Stimulated activated naive CD8-positive, alpha-beta T cell treated with anti-CD3 and anti-CD28 coated beads, Interleukin-15, Interleukin-2, amounts not matched to agents 100 ng/mL and 50 ng/mL, for 24 hours (primary cell): ENCODE results near the gene CD40LG.
A peak's percentile ranks its signal among the peaks of the same experiment; 100 is the strongest.

Experiments used
- H3K27ac Mint-ChIP-seq: one replicate; pipeline ENCODE4 v1.8.0; 2021; ENCODE audit warnings: mild to moderate bottlenecking, mixed read lengths
- H3K27me3 Mint-ChIP-seq: one replicate; pipeline ENCODE4 v1.8.0; 2021; ENCODE audit warnings: mixed read lengths
- H3K36me3 Mint-ChIP-seq: one replicate; pipeline ENCODE4 v1.8.0; 2021; ENCODE audit warnings: low read depth, mixed read lengths
- H3K4me1 Mint-ChIP-seq: one replicate; pipeline ENCODE4 v1.8.0; 2021; ENCODE audit warnings: low read depth, mixed read lengths
- H3K4me3 Mint-ChIP-seq: one replicate; pipeline ENCODE4 v1.8.0; 2021; ENCODE audit warnings: mild to moderate bottlenecking, mixed read lengths
- H3K9me3 Mint-ChIP-seq: one replicate; pipeline ENCODE4 v1.8.0; 2021; ENCODE audit warnings: mixed read lengths

CD40LG gene

DNA sequence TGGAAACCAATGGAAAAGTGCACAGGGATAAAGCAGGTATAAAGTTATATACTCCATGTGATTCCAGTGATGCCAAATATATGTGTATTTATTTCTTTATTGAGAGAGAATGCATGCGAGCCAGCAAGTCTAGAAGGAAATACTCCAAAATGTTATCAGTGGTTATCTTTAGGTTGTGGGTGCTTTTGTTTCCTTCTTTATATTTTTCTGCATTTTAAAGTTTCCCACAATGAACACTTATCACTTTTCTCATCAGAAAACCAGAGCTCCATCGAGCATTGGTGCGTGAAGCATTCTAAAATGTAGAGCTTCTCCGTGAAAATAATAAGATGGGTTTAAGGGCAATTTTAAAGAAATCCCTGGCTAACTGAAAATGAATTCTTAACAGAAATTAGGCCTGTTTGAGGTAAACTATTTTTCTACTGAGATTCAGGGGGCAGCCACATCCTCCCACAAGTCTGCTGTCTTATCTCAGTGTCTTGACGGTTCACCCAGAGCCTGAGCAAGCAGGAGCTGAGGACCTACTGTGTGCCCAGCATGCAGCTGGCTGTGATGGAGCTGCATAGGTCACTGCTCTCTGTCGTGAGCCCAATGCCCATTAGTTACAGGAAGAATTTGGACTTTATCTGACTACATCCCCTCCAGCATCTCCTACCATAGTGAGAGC is 18.7 kb upstream of the CD40LG start:
- peak overlapping the region; percentile 89 for H3K27ac Mint-ChIP-seq
- H3K27me3 Mint-ChIP-seq = no peaks in the 10 kb centered on the region
- peaks cover 92% of the 10 kb centered on the region for H3K4me1 Mint-ChIP-seq
- no peaks in the 10 kb centered on the region for H3K9me3 Mint-ChIP-seq
- no peaks in the 10 kb centered on the region for H3K36me3 Mint-ChIP-seq
- H3K4me3 Mint-ChIP-seq = peak overlapping the region; percentile 13

DNA sequence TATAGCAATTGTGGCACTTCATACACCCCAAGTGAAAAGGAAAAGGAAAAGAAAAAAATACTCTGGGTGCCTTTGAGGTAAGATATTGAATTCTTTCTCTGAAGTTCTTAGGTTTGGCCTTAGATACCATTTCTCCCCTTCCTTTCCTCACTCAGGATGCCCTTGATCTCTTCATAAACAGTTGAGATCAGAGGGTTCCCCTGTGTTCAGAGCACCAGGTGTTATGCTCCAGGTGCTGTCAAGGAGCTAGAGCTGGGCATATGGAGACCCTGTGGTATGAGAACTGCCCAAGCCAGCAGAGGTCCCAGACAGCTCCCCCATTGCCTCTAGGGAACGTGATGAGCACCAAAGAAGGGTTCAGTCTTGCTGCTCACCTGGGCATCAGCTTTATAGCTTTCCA is 17.1 kb upstream of the CD40LG start:
- no peaks in the 10 kb centered on the region for H3K9me3 Mint-ChIP-seq
- H3K27ac Mint-ChIP-seq = no peak overlapping the region
- H3K36me3 Mint-ChIP-seq = no peaks in the 10 kb centered on the region
- no peak overlapping the region for H3K4me3 Mint-ChIP-seq
- peaks cover 90% of the 10 kb centered on the region for H3K4me1 Mint-ChIP-seq
- no peaks in the 10 kb centered on the region for H3K27me3 Mint-ChIP-seq

DNA sequence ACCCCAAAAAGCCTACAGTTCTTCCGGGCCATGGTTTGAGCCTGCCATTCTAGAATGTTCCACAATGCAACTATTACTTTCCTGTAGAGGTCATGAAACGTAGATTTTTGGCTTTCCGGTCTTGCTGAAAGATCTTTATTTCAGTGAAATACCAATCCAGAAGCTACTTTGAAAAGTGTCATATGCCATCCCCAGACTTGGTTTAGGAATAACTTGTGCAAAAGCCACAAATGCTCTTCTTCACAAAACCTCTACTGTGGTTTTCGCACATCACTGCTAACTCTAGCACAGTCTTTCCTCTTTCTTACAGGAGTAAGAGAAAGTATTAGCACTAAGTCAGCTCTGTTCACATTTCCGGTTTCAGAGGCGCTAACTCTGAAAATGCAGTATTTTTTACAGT is 12.7 kb upstream of the CD40LG start:
- H3K4me1 Mint-ChIP-seq = peaks cover 84% of the 10 kb centered on the region
- H3K9me3 Mint-ChIP-seq = no peaks in the 10 kb centered on the region
- peak overlapping the region; percentile 87 for H3K27ac Mint-ChIP-seq

DNA sequence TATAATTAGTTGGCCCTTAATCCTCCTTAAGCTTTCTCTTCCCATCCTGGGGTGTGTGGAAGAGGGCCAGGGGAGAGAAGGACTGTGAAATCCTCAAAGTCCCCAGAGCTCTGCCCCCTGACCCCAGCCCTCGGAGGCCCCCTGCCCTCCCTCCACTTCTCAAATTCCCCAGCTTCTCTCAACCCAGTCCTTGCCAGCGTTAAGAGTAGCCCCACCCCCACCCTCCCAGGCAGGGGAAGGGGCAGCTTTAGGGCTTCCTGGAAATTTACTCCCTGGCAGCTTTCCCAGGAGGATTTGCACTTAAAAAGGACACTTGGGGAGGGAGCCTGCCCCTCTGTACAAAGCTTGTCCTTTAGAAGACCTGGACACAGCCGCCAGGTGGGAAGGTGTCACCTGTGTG is 11.8 kb upstream of the CD40LG start:
- Mint-ChIP-seq H3K27me3 (no peaks in the 10 kb centered on the region), H3K36me3 (no peaks in the 10 kb centered on the region), H3K4me1 (peaks cover 79% of the 10 kb centered on the region), H3K9me3 (no peaks in the 10 kb centered on the region), H3K4me3 (no peak overlapping the region), H3K27ac (peak overlapping the region; percentile 87)

More for the DNA sequence above, 12.7 kb upstream of the CD40LG start:
- Mint-ChIP-seq H3K4me3 (peak overlapping the region; percentile 50), H3K36me3 (no peaks in the 10 kb centered on the region), H3K27me3 (no peaks in the 10 kb centered on the region)

DNA sequence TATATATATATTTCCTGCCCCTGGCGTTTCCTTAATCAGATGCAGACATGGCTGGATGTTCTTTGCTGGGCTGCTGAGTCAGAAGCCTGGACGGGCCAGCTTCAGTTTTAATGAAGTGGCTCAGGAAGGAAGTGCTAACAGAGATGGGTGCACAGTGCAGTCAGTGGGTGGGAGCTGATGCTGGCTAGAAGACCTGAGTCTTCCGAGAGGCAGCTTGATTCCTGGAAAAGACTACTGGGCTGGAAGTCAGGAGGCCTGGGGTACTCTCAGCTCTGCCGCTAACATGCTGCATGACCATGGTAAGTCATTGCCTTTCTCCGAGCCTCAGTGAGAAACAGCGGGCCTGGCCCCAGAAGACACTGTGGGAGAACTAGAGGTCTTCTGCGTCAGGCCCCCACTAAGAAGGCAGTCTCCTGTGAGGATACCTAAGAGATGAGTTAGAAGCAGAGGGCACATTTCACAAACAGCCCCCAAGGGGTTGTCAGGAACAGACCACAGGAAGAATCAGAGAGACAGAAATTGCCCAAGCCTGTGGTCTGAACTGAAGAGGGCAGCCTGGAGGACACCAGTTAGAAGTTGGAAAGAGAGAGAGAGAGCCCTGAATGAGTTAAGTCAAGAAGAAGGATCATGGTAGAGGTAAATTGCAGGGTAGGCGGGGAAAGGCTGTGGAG is 8.3 kb upstream of the CD40LG start:
- H3K4me3 Mint-ChIP-seq = peak overlapping the region; percentile 78
- H3K4me1 Mint-ChIP-seq = peaks cover 87% of the 10 kb centered on the region
- no peaks in the 10 kb centered on the region for H3K27me3 Mint-ChIP-seq
- H3K9me3 Mint-ChIP-seq = no peaks in the 10 kb centered on the region
- H3K36me3 Mint-ChIP-seq = no peaks in the 10 kb centered on the region
- peak overlapping the region; percentile 91 for H3K27ac Mint-ChIP-seq

DNA sequence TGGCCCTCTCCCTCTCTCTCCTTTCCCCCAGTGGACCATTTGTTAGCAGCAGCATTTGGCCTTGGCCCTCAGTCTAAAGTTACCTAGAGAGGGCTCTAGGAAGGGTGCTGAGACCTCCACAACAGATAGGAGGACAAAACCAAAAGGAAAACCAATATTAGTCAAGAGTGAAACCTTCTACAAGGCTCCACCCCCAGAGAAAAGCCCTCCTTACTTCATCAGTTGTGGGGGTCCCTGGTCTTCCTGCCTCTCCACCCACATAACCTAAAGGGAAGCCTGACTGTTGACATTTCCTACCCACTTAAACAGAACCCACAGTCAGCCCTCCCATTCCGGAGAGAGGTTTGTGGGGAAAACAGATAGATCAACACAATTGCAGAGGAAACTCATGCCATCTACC is 4.7 kb upstream of the CD40LG start:
- Mint-ChIP-seq H3K27me3 (no peaks in the 10 kb centered on the region), H3K9me3 (peaks cover 5% of the 10 kb centered on the region), H3K4me3 (peak overlapping the region; percentile 58), H3K4me1 (peaks cover 90% of the 10 kb centered on the region), H3K36me3 (no peaks in the 10 kb centered on the region), H3K27ac (peak overlapping the region; percentile 68)

DNA sequence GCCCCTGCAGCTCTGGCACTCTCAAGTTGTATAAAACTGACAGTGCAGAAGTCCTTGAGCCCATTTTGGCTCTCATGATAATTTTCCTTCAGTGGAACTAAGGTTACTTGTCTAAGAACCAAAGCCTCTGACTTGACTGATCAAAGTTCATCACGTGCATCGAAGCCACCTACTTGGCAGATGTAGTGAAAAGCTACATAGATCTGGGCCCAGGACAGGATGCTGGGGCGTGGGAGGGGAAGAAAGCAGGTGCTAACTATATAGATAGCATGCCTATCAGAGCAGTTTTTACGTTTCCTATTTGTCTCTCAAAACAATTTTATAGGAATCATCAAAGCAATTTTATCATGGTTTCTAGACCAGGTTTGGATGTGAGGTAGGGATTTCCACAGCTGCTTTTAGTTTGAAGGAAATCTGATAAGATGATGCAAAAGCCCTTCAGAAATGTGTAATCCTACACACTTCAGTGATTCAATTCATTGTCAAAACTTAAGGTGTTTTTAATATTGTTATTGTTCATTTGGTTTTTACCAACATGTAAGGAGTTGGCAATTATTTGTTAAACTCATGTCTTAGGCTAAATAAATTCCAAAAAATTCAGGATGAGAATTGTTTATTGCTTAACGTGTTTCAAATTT is 1.2 kb upstream of the CD40LG start:
- H3K4me1 Mint-ChIP-seq = peaks cover 65% of the 10 kb centered on the region
- H3K27me3 Mint-ChIP-seq = no peaks in the 10 kb centered on the region
- peaks cover 16% of the 10 kb centered on the region for H3K36me3 Mint-ChIP-seq
- H3K9me3 Mint-ChIP-seq = peaks cover 5% of the 10 kb centered on the region
- peak overlapping the region; percentile 9 for H3K4me3 Mint-ChIP-seq
- H3K27ac Mint-ChIP-seq = peak overlapping the region; percentile 75

DNA sequence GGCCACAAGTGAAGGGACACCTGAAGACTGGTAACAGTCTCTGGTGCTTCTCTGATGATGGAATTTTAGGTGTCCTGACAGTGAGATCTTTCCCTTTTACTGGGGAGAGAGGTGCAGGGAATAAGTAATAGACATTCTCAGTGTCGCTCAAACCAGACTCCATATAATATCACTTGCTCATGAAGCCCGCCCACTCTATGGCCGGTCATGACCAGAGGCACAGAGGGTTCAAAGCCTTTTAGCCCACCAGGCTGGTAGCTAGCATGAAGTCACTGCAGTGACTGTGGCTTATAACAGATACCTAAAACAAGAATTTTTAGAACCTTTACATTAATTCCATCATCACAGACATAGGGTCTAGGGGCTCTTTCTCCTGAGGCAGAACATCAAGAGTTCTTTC is 2.9 kb downstream of the CD40LG start:
- H3K9me3 Mint-ChIP-seq = no peaks in the 10 kb centered on the region

DNA sequence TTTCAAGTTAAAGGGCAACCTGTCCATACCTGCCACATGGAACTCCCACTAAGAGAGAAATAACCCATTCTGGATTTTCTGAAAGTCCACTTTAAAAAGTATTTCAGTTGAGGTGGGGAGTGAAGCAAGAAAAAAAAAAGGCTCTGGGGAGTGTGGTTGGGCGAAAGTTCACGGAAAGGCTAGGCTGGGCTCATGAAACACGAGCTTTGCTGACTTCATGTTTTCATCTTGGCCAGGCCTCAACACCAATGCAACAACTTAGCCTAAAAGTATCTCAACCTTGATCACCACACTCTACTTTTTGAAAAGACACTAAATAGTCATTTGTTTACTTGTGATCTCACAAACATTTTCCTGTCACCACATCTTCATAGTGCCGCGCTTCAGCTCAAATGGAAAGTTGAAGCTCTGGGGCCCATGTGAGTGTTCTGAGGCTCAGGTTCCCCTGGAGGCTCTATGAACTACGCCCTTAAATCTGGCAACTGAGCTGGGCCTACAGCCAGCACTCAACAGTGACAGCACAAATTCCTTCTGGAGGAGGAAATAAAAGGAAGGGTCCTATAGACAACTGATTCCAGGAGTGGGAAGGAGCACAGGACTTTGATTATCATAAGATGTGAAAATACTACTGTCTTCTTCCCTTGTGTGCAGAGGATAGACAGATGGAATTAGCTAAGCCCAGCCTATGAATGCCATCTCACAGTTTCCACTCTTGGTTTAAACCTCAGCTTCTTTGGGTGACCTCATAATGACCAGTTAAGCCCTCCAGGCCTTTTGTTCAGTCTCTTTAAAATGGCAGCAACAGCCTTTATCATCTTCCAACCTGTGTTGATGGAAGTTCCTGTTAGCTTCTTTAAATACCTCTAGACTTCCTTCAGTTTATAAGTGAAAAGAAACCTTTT is 5.1 kb downstream of the CD40LG start:
- Mint-ChIP-seq H3K36me3 (peaks cover 69% of the 10 kb centered on the region), H3K27me3 (no peaks in the 10 kb centered on the region), H3K4me3 (peak overlapping the region; percentile 49), H3K9me3 (no peaks in the 10 kb centered on the region), H3K27ac (peak overlapping the region; percentile 65), H3K4me1 (peaks cover 43% of the 10 kb centered on the region)

More for the DNA sequence above, 2.9 kb downstream of the CD40LG start:
- Mint-ChIP-seq H3K4me3 (peak overlapping the region; percentile 85), H3K4me1 (peaks cover 45% of the 10 kb centered on the region), H3K36me3 (peaks cover 50% of the 10 kb centered on the region), H3K27ac (peak overlapping the region; percentile 45), H3K27me3 (no peaks in the 10 kb centered on the region)

DNA sequence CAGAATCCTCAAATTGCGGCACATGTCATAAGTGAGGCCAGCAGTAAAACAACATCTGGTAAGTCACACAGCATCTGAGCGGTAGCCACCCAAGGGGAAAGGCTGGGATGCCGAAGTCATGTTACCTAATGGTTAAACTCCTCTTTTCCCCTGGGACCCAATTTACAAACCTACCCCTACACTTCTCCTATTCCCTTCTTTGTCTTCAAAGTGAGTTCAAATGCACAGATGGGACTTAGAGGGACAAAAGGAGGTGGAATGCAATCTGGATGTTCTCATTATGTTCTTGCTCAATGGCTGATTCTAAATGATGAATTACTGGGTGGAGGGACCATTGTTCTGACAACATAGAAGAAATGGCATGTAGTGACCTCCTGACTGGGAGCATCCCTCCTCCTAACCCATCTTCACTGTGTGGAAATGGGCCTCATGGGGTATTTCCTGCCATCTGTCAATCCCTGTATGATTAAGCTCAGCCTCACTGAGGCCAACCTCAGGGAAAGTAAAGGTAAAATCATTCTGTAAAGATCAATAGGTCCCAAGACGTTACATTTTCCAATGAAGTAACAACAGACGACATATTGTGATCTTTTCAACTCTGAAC is 8.5 kb downstream of the CD40LG start:
- Mint-ChIP-seq H3K36me3 (peaks cover 75% of the 10 kb centered on the region), H3K9me3 (no peaks in the 10 kb centered on the region), H3K4me1 (peaks cover 59% of the 10 kb centered on the region), H3K27ac (peak overlapping the region; percentile 68), H3K27me3 (no peaks in the 10 kb centered on the region), H3K4me3 (peak overlapping the region; percentile 34)

DNA sequence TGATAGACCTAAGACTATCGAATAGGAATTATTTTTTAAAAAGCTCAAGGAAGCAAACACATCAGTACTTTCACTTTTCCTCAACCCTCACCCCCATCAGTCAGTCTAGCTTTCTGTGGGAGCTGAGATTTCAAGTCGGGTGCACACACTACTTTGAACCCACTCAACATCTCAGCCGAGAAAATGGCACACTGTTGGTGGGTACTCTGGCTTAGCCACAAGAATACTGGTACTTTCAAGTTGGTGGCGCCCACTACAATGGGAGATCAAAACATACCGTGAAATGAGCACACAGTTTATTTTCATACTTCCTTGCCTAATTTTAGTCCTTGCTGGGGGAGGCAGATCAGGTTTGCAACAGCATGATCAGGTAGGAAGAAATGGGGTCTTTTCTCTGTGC is 10.2 kb downstream of the CD40LG start:
- Mint-ChIP-seq H3K27ac (peak overlapping the region; percentile 59), H3K36me3 (peaks cover 60% of the 10 kb centered on the region), H3K9me3 (no peaks in the 10 kb centered on the region), H3K4me3 (peak overlapping the region; percentile 44), H3K27me3 (no peaks in the 10 kb centered on the region), H3K4me1 (peaks cover 63% of the 10 kb centered on the region)

DNA sequence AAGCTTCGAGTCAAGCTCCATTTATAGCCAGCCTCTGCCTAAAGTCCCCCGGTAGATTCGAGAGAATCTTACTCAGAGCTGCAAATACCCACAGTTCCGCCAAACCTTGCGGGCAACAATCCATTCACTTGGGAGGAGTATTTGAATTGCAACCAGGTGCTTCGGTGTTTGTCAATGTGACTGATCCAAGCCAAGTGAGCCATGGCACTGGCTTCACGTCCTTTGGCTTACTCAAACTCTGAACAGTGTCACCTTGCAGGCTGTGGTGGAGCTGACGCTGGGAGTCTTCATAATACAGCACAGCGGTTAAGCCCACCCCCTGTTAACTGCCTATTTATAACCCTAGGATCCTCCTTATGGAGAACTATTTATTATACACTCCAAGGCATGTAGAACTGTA is 11.2 kb downstream of the CD40LG start:
- peaks cover 63% of the 10 kb centered on the region for H3K4me1 Mint-ChIP-seq
- H3K27me3 Mint-ChIP-seq = no peaks in the 10 kb centered on the region
- no peak overlapping the region for H3K4me3 Mint-ChIP-seq
- peaks cover 5% of the 10 kb centered on the region for H3K9me3 Mint-ChIP-seq
- peaks cover 60% of the 10 kb centered on the region for H3K36me3 Mint-ChIP-seq
- no peak overlapping the region for H3K27ac Mint-ChIP-seq

DNA sequence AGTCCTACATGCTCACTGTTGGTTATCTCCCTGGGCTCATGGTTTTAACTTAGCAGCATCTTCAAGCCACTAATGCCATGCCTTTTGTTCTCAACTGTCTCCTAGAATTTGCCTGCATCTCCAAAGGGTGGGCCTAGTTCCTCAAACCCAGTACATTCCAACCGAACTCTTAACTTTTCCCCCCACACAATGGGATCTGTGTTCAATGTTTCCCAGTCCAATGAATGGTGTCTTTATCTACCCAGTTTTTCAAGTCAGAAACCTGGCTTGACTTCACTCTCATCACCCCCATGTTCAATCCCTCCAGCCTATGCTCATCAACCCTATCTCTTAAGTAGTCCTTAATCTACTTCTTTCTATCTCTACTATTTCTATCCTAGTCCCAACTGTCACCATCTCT is 12.9 kb downstream of the CD40LG start:
- H3K27me3 Mint-ChIP-seq = no peaks in the 10 kb centered on the region
- H3K4me3 Mint-ChIP-seq = no peak overlapping the region
- peaks cover 71% of the 10 kb centered on the region for H3K4me1 Mint-ChIP-seq
- peak overlapping the region; percentile 9 for H3K27ac Mint-ChIP-seq
- peaks cover 59% of the 10 kb centered on the region for H3K36me3 Mint-ChIP-seq
- peaks cover 9% of the 10 kb centered on the region for H3K9me3 Mint-ChIP-seq

DNA sequence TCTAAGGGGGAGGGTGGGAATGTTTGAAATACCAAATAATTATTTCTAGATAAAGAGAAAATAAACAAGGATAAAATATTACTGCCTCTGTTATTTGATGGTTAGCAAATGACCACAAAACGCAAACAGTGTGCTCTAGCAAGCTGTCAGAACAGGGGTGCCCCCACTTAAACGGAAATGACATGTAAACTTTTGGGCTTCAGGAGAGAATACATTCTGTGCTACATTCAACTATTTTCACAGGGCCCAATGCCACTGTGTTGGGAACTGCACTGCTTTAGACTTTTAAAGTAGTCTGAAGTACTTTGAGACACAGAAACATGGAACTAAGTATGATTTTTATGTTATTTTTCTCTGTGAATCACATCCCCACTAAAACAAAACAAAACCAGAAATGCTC is 14.1 kb downstream of the CD40LG start:
- peaks cover 55% of the 10 kb centered on the region for H3K36me3 Mint-ChIP-seq
- no peaks in the 10 kb centered on the region for H3K27me3 Mint-ChIP-seq
- H3K27ac Mint-ChIP-seq = no peak overlapping the region
- H3K4me3 Mint-ChIP-seq = no peak overlapping the region
- H3K4me1 Mint-ChIP-seq = peaks cover 63% of the 10 kb centered on the region
- peaks cover 9% of the 10 kb centered on the region for H3K9me3 Mint-ChIP-seq
